Nephron progenitor cell (in vitro differentiated cells): ENCODE measurements around the gene TMEM184A.
A peak's percentile ranks its signal among the peaks of the same experiment; 100 is the strongest.

Experiments used
- DNase-seq: peaks from one replicate; pipeline ENCODE4 v3.0.0; 2021
- H3K27ac Mint-ChIP-seq: 2 replicates; pipeline ENCODE4 v1.8.0; 2021; ENCODE audit warnings: mild to moderate bottlenecking, moderate library complexity, mixed read lengths
- H3K27me3 Mint-ChIP-seq: 2 replicates; pipeline ENCODE4 v1.8.0; 2021; ENCODE audit warnings: mild to moderate bottlenecking, low read depth, mixed read lengths; ENCODE audit not compliant: poor library complexity
- H3K36me3 Mint-ChIP-seq: 2 replicates; pipeline ENCODE4 v1.8.0; 2021; ENCODE audit warnings: low read depth, mixed read lengths
- H3K4me1 Mint-ChIP-seq: 2 replicates; pipeline ENCODE4 v1.8.0; 2021; ENCODE audit warnings: mixed read lengths
- H3K4me3 Mint-ChIP-seq: 2 replicates; pipeline ENCODE4 v1.8.0; 2021; ENCODE audit warnings: mild to moderate bottlenecking, moderate library complexity, mixed read lengths
- H3K9me3 Mint-ChIP-seq: 2 replicates; pipeline ENCODE4 v1.8.0; 2021; ENCODE audit warnings: mild to moderate bottlenecking, moderate library complexity, mixed read lengths
- CTCF ChIP-seq: fragments of 200-600 bp; sonication (generic); IDR thresholded peaks from 2 replicates; pipeline ENCODE4 v1.5.0; 2021; ENCODE audit warnings: antibody characterized with exemption

Gene TMEM184A

GRCh38 chr7:1531263-1531978 lies 24.6 kb downstream of the TMEM184A start:
- Mint-ChIP-seq H3K4me1 (peaks cover 44% of the 10 kb centered on the region), H3K36me3 (no peaks in the 10 kb centered on the region), H3K27me3 (peaks cover 44% of the 10 kb centered on the region), H3K4me3 (peak overlapping the region; percentile 79), H3K9me3 (no peaks in the 10 kb centered on the region), H3K27ac (no peak overlapping the region)
- DNase-seq = peak; percentile 48
- no peak for TF ChIP-seq CTCF

- no peak for DNase-seq
- Mint-ChIP-seq H3K4me3 (no peak overlapping the region), H3K27me3 (peaks cover 48% of the 10 kb centered on the region), H3K36me3 (no peaks in the 10 kb centered on the region), H3K9me3 (no peaks in the 10 kb centered on the region), H3K27ac (no peak overlapping the region), H3K4me1 (peaks cover 39% of the 10 kb centered on the region)
- no peak for TF ChIP-seq CTCF
These were observed 25.1 kb downstream of the TMEM184A start for GRCh38 chr7:1530946-1531262.

- H3K27ac Mint-ChIP-seq = no peak overlapping the region
These were observed 26.5 kb downstream of the TMEM184A start for GRCh38 chr7:1529383-1530116.

GRCh38 chr7:1526271-1526754 lies 29.7 kb downstream of the TMEM184A start:
- Mint-ChIP-seq H3K27ac (no peak overlapping the region), H3K36me3 (no peaks in the 10 kb centered on the region), H3K4me3 (no peak overlapping the region), H3K27me3 (peaks cover 68% of the 10 kb centered on the region), H3K9me3 (no peaks in the 10 kb centered on the region), H3K4me1 (peaks cover 18% of the 10 kb centered on the region)
- TF ChIP-seq CTCF = no peak
- no peak for DNase-seq

More at GRCh38 chr7:1529383-1530116, 26.5 kb downstream of the TMEM184A start:
- no peak for TF ChIP-seq CTCF
- Mint-ChIP-seq H3K4me3 (no peak overlapping the region), H3K27me3 (peaks cover 62% of the 10 kb centered on the region), H3K4me1 (peaks cover 36% of the 10 kb centered on the region), H3K9me3 (no peaks in the 10 kb centered on the region), H3K36me3 (no peaks in the 10 kb centered on the region)
- DNase-seq = peak; percentile 5

GRCh38 chr7:1525409-1525808 lies 30.6 kb downstream of the TMEM184A start:
- H3K36me3 Mint-ChIP-seq = no peaks in the 10 kb centered on the region
- no peak for DNase-seq
- H3K9me3 Mint-ChIP-seq = peaks cover 3% of the 10 kb centered on the region
- TF ChIP-seq CTCF = no peak
- peaks cover 70% of the 10 kb centered on the region for H3K27me3 Mint-ChIP-seq
- no peak overlapping the region for H3K4me3 Mint-ChIP-seq
- H3K4me1 Mint-ChIP-seq = peaks cover 18% of the 10 kb centered on the region
- no peak overlapping the region for H3K27ac Mint-ChIP-seq
